Stomach (tissue), 4 donors: ENCODE results near the gene GSPT1.
"Not testable (repeated sequence)": the region's sequence is repeated elsewhere in the genome, so short reads cannot be mapped to it uniquely, and the experiment has no call there.

ENCODE experiments used
- POLR2AphosphoS5 ChIP-seq, 3 donors: sonication (generic); formaldehyde crosslinking; IDR thresholded peaks; one replicate each; pipeline ENCODE4 v1.6.1; 2016; ENCODE audit warnings: antibody characterized with exemption in 3 of 3
- TF ChIP-seq, protein P1 (sequence below), 7 experiments: fragments of 450-650 bp in 4 of 7; fragments of 200-600 bp in 3 of 7; sonication (generic) in 3 of 7; IDR thresholded peaks; one replicate each; pipeline ENCODE4 v1.5.1; 2016 to 2019; ENCODE audit warnings: antibody characterized with exemption in 7 of 7, control low read depth in 2 of 7, mild to moderate bottlenecking in 1 of 7

DNA sequence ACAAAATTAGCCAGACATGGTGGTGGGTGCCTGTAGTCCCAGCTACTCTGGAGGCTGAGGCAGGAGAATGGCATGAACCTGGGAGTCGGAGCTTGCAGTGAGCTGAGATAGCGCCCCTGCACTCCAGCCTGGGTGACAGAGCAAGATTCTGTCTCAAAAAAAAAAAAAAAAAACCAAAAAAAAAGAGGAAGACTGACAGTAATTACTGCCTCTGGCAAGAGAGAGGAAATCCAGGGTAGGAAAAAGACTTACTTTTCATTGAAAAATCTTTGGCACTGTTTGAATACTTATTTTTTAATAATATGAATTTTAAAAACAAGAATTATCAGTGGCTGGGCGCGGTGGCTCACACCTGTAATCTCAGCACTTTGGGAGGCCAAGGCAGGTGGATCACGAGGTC lies 46.7 kb upstream of the GSPT1 start:
- TF ChIP-seq, protein P1, sequence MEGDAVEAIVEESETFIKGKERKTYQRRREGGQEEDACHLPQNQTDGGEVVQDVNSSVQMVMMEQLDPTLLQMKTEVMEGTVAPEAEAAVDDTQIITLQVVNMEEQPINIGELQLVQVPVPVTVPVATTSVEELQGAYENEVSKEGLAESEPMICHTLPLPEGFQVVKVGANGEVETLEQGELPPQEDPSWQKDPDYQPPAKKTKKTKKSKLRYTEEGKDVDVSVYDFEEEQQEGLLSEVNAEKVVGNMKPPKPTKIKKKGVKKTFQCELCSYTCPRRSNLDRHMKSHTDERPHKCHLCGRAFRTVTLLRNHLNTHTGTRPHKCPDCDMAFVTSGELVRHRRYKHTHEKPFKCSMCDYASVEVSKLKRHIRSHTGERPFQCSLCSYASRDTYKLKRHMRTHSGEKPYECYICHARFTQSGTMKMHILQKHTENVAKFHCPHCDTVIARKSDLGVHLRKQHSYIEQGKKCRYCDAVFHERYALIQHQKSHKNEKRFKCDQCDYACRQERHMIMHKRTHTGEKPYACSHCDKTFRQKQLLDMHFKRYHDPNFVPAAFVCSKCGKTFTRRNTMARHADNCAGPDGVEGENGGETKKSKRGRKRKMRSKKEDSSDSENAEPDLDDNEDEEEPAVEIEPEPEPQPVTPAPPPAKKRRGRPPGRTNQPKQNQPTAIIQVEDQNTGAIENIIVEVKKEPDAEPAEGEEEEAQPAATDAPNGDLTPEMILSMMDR (IDR thresholded peaks at IDR 0.05) = not testable (repeated sequence)
- not testable (repeated sequence) for TF ChIP-seq POLR2AphosphoS5 (IDR thresholded peaks at IDR 0.05)
